Activated T-cell treated with anti-CD3 and anti-CD28 coated beads for 4 hours (primary cell): ENCODE results near the gene DNM2.
"Not testable (repeated sequence)": the region's sequence is repeated elsewhere in the genome, so short reads cannot be mapped to it uniquely, and the experiment has no call there.

Source experiments
- DNase-seq: peaks from one replicate; pipeline ENCODE4 v3.0.0-alpha.2; 2020

DNM2 gene

GRCh38 chr19:10818301-10819123 is 100.6 kb downstream of the DNM2 start:
- no peak for DNase-seq

- no peak for DNase-seq
Observed at GRCh38 chr19:10819124-10820060, 101.5 kb downstream of the DNM2 start.

GRCh38 chr19:10820173-10820572 is 102.3 kb downstream of the DNM2 start:
- no peak for DNase-seq

- DNase-seq, result no peak
Observed at GRCh38 chr19:10823690-10824089, 105.8 kb downstream of the DNM2 start.

GRCh38 chr19:10826231-10826630 is 108.4 kb downstream of the DNM2 start:
- DNase-seq, result no peak

GRCh38 chr19:10826846-10827245 is 109.0 kb downstream of the DNM2 start:
- DNase-seq, result no peak

GRCh38 chr19:10828981-10829821 is 111.3 kb downstream of the DNM2 start:
- DNase-seq, result no peak

- no peak for DNase-seq
Observed at GRCh38 chr19:10829967-10830366, 112.1 kb downstream of the DNM2 start.

- DNase-seq, result no peak
Observed at GRCh38 chr19:10830370-10830769, 112.5 kb downstream of the DNM2 start.

- DNase-seq, result no peak
Observed at GRCh38 chr19:10830931-10831779, 113.3 kb downstream of the DNM2 start.

- no peak for DNase-seq
Observed at GRCh38 chr19:10831987-10832938, 114.4 kb downstream of the DNM2 start.

- DNase-seq, result no peak
Observed at GRCh38 chr19:10832939-10833296, 115.0 kb downstream of the DNM2 start.

GRCh38 chr19:10835089-10835753 is 117.3 kb downstream of the DNM2 start:
- DNase-seq, result no peak

- DNase-seq, result peak; percentile 94
Observed at GRCh38 chr19:10835754-10836478, 118.0 kb downstream of the DNM2 start, which contains the start of gene TMED1. TSS of gene TMED1 (minus strand) at chr19:10836212. CDS start at chr19:10836191, 21 bp downstream.

GRCh38 chr19:10836479-10837330 is 118.8 kb downstream of the DNM2 start:
- no peak for DNase-seq

- DNase-seq, result not testable (repeated sequence)
Observed at GRCh38 chr19:10837649-10838048, 119.8 kb downstream of the DNM2 start.

GRCh38 chr19:10838377-10838776 is 120.5 kb downstream of the DNM2 start:
- no peak for DNase-seq
